Brain microvascular endothelial cell (primary cell): ENCODE results near the gene GAP43.
A peak's percentile ranks its signal among the peaks of the same experiment; 100 is the strongest.

Experiments
- DNase-seq: peaks from one replicate; pipeline ENCODE4 v3.0.0-alpha.2; 2020
- H3K27ac ChIP-seq: fragments of 250-450 bp; sonication (Bioruptor Pico); 2 replicates; pipeline ENCODE4 v1.5.1; 2020; ENCODE audit warnings: mild to moderate bottlenecking, moderate library complexity
- H3K27me3 ChIP-seq: fragments of 250-450 bp; sonication (Bioruptor Pico); replicated peaks from 2 replicates; pipeline ENCODE4 v1.5.1; 2020; ENCODE audit warnings: mild to moderate bottlenecking
- H3K36me3 ChIP-seq: fragments of 250-450 bp; sonication (Bioruptor Pico); replicated peaks from 2 replicates; pipeline ENCODE4 v1.5.1; 2020; ENCODE audit warnings: mild to moderate bottlenecking
- H3K4me3 ChIP-seq: 2 replicates; pipeline ENCODE4 v1.5.1; 2011; ENCODE audit warnings: low read depth, mild to moderate bottlenecking, control low read depth, low read length, moderate library complexity
- CTCF ChIP-seq: IDR thresholded peaks from 2 replicates; pipeline ENCODE4 v1.5.1; 2011; ENCODE audit warnings: low read depth, mild to moderate bottlenecking, moderate library complexity, low read length, control low read depth, inconsistent platforms; ENCODE audit errors: missing control alignments
- in situ Hi-C: cut with HindIII; loops from 2 replicates; pipeline ENCODE4 v1.10.0; 2017; ENCODE audit warnings: low sequenced_read_pairs, low pct_ligation_motif_present

Gene GAP43

DNA sequence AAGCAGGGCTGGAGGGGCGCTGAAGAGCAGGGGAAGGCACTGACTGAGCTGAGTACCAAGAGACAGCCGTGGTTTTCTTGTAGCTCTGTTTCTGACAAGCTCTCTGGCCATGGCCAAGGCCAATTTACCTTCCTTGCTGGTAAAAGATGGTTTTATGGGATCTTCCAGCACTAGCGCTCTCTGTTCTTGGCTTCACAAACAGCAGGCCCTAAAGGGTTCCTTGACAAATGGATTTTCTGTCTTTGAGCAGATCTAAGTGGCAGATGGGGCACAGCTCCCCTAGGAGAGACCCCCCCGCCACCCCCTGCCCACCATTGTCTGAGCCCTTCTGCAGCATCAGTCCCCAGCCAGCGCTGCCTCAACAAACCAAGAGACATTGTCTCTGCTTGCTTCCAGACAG lies 66.6 kb downstream of the GAP43 start:
- no peak overlapping the region for H3K27ac ChIP-seq

DNA sequence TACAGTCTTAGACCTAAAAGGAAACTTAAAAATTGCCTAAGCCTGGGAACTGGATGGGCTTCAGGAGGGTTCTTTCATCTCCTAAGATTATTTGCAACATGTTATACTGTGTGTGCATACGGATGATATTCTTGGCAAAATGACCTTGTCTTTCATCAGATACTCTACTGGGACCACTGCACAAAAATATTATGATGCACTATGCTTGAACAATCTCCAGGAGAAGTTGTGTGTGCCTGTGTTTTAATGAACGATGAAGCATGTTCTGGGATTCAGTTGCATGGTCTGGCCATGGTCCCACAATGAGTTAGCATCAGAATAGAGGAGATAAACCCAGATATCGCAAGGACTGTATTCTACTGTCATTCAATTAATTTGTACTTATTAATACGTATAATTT lies 68.7 kb downstream of the GAP43 start:
- H3K36me3 ChIP-seq = no peaks in the 10 kb centered on the region
- no peak for TF ChIP-seq CTCF
- H3K4me3 ChIP-seq = no peak overlapping the region
- no peak overlapping the region for H3K27ac ChIP-seq
- no peak for DNase-seq
- in situ Hi-C loops = no loop called here
- no peaks in the 10 kb centered on the region for H3K27me3 ChIP-seq

More for the DNA sequence above, 66.6 kb downstream of the GAP43 start:
- H3K4me3 ChIP-seq = no peak overlapping the region
- no peaks in the 10 kb centered on the region for H3K27me3 ChIP-seq
- in situ Hi-C loops = no loop called here
- no peak for TF ChIP-seq CTCF
- H3K36me3 ChIP-seq = no peaks in the 10 kb centered on the region
- no peak for DNase-seq

GRCh38 chr3:115692887-115693524 lies 69.7 kb downstream of the GAP43 start:
- TF ChIP-seq CTCF = peak; percentile 82
- peak; percentile 80 for DNase-seq

GRCh38 chr3:115693868-115694267 lies 70.6 kb downstream of the GAP43 start:
- no peak for DNase-seq
- no peak overlapping the region for H3K27ac ChIP-seq
- no peak overlapping the region for H3K4me3 ChIP-seq
- in situ Hi-C loops = no loop called here
- no peaks in the 10 kb centered on the region for H3K36me3 ChIP-seq
- TF ChIP-seq CTCF = no peak
- no peaks in the 10 kb centered on the region for H3K27me3 ChIP-seq

More at GRCh38 chr3:115692887-115693524, 69.7 kb downstream of the GAP43 start:
- Histone ChIP-seq H3K4me3 (no peak overlapping the region), H3K27me3 (no peaks in the 10 kb centered on the region), H3K36me3 (no peaks in the 10 kb centered on the region), H3K27ac (no peak overlapping the region)
- in situ Hi-C loops = no loop called here

DNA sequence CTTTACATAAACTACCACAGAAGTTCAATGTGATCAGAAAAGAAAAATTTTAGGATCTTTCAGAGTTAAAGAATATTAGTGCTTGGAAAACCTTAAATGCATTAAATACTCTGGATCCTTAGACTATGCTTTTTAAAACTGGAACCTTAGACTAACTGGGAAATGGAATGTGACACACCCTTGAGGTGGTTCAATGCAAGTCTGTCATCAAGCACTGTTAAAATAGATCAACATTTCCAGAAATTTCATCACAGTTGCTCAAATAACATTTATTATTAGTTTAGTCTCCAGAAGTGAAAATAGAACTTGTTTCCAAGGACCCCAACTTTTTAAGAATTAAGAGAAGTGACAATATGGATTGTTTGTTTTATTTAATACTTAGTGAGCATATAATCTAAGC lies 71.8 kb downstream of the GAP43 start:
- in situ Hi-C loops = no loop called here
- H3K27me3 ChIP-seq = no peaks in the 10 kb centered on the region

More for the DNA sequence above, 71.8 kb downstream of the GAP43 start:
- no peak overlapping the region for H3K4me3 ChIP-seq
- H3K36me3 ChIP-seq = no peaks in the 10 kb centered on the region
- H3K27ac ChIP-seq = no peak overlapping the region
- no peak for TF ChIP-seq CTCF
- no peak for DNase-seq
